HepG2 (cell line): Measurements from ENCODE around the gene PLLP. TPM values are rescaled to one million over a fixed set of nuclear protein-coding genes. Genes with fewer than 3 reads are reported as not detected.

Experiments
- ATAC-seq: fragments of 200-7000 bp; cut with Tn5 transposase; 3 replicates; pipeline ENCODE4 v1.9.1; 2020; ENCODE audit warnings: mild to moderate bottlenecking, moderate library complexity
- BruUV-seq: library from RNA; stranded (reverse); fragments of 400-500 nt; replicated peaks from 2 replicates; lab custom pipeline; 2021; lab: Mats Ljungman, UMichigan
- CTCF ChIA-PET: fragments of 300-600 bp; formaldehyde crosslinking; extraction: SDS; loops from one replicate; lab custom pipeline; 2021; ENCODE audit warnings: low total read pairs, inconsistent platforms, low intra/inter-chr PET ratio; lab: Yijun Ruan, JAX
- POLR2A ChIA-PET: fragments of 350-600 bp; sonication (Branson Sonifier 250); formaldehyde crosslinking; loops from one replicate; lab custom pipeline; 2020; ENCODE audit warnings: antibody characterized with exemption, inconsistent platforms; lab: Yijun Ruan, JAX
- DNase-seq: peaks from one replicate; pipeline ENCODE4 v3.0.0-alpha.2; 2015; ENCODE audit warnings: low spot score
- FAIRE-seq: peaks from 3 replicates; lab custom pipeline; 2011; peaks lifted over from hg19 to GRCh38; lab: Jason Lieb, UNC
- H2AFZ ChIP-seq: one replicate; pipeline ENCODE4 v1.6.1; 2011; ENCODE audit warnings: low read length, inconsistent platforms
- H3K27ac ChIP-seq: fragments of 300-600 bp; 3 replicates; pipeline ENCODE4 v1.8.0; 2011; ENCODE audit warnings: mixed run types, mild to moderate bottlenecking, mixed read lengths, low read length, inconsistent platforms; ENCODE audit not compliant: insufficient read depth; ENCODE audit errors: extremely low read length
- H3K27me3 ChIP-seq, 2 experiments: fragments of 200-600 bp in 1 of 2; 2 replicates in 1 of 2; 3 replicates in 1 of 2; pipeline versions ENCODE4 v1.6.0 to v1.8.0; 2011; ENCODE audit warnings: low read length in 2 of 2, mild to moderate bottlenecking in 2 of 2, moderate library complexity in 2 of 2, inconsistent platforms in 1 of 2; ENCODE audit not compliant: insufficient read depth in 2 of 2, control insufficient read depth in 1 of 2
- H3K36me3 ChIP-seq, 2 experiments: fragments of 200-600 bp in 1 of 2; replicated peaks in 1 of 2; 2 replicates in 1 of 2; 3 replicates in 1 of 2; pipeline versions ENCODE4 v1.5.1 to v1.8.0; 2011; ENCODE audit warnings: low read length in 2 of 2, inconsistent platforms in 1 of 2; ENCODE audit not compliant: insufficient read depth in 2 of 2, control insufficient read depth in 1 of 2
- H3K4me1 ChIP-seq: 2 replicates; pipeline ENCODE4 v1.5.1; 2012; ENCODE audit warnings: low read length, inconsistent platforms; ENCODE audit not compliant: insufficient read depth
- H3K4me2 ChIP-seq: 2 replicates; pipeline ENCODE4 v1.6.0; 2011; ENCODE audit warnings: low read depth, low read length, inconsistent platforms
- H3K4me3 ChIP-seq, 3 experiments: fragments of 200-600 bp in 1 of 3; sonication (generic), shearing (Covaris generic) in 1 of 3; replicated peaks in 1 of 3; 2 replicates each; pipeline ENCODE4 v1.5.1; 2011 to 2016; ENCODE audit warnings: low read length in 3 of 3, inconsistent platforms in 2 of 3, low read depth in 2 of 3, mild to moderate bottlenecking in 2 of 3, control low read depth in 1 of 3, mixed read lengths in 1 of 3; ENCODE audit not compliant: insufficient read depth in 1 of 3
- H3K79me2 ChIP-seq: one replicate; pipeline ENCODE4 v1.6.1; 2011; ENCODE audit warnings: low read length, inconsistent platforms; ENCODE audit not compliant: insufficient read depth
- H3K9ac ChIP-seq: 2 replicates; pipeline ENCODE4 v1.6.0; 2011; ENCODE audit warnings: mild to moderate bottlenecking, low read depth, low read length, inconsistent platforms; ENCODE audit not compliant: insufficient read depth
- H3K9me3 ChIP-seq: 2 replicates; pipeline ENCODE4 v1.5.1; 2012; ENCODE audit warnings: mild to moderate bottlenecking, low read length
- H4K20me1 ChIP-seq: 2 replicates; pipeline ENCODE4 v1.6.0; 2011; ENCODE audit warnings: inconsistent platforms, mild to moderate bottlenecking, low read length, moderate library complexity; ENCODE audit not compliant: insufficient read depth
- HMGXB4 ChIP-seq, 2 experiments: sonication (generic) in 1 of 2; formaldehyde crosslinking in 1 of 2; IDR thresholded peaks; 2 replicates each; pipeline versions ENCODE4 v1.4.0 to v1.6.1; 2018 to 2020; ENCODE audit warnings: missing genetic modification reagents in 2 of 2, borderline replicate concordance in 1 of 2, low read depth in 1 of 2, mild to moderate bottlenecking in 1 of 2, missing biosample characterization in 1 of 2
- HNF4G ChIP-seq, 2 experiments: sonication (generic) in 1 of 2; formaldehyde crosslinking in 1 of 2; IDR thresholded peaks; 2 replicates each; pipeline versions ENCODE4 v1.4.0 to v1.6.1; 2011 to 2020; ENCODE audit warnings: borderline replicate concordance in 2 of 2, low read depth in 2 of 2, mild to moderate bottlenecking in 2 of 2, low read length in 1 of 2, missing genetic modification reagents in 1 of 2, moderate library complexity in 1 of 2
- HNRNPK ChIP-seq: fragments of 200-400 bp; formaldehyde crosslinking; IDR thresholded peaks from 2 replicates; pipeline ENCODE4 v1.6.1; 2018; ENCODE audit warnings: low read length, low read depth, moderate library complexity, mild to moderate bottlenecking; ENCODE audit not compliant: poor library complexity, severe bottlenecking
- HNRNPL ChIP-seq: fragments of 200-400 bp; formaldehyde crosslinking; IDR thresholded peaks from 2 replicates; pipeline ENCODE4 v1.6.1; 2017; ENCODE audit warnings: mild to moderate bottlenecking, low read depth, low read length
- MED13 ChIP-seq: sonication (generic); formaldehyde crosslinking; IDR thresholded peaks from 2 replicates; pipeline ENCODE4 v1.5.0; 2020; ENCODE audit warnings: missing genetic modification reagents
- NCOA5 ChIP-seq: sonication (generic); formaldehyde crosslinking; IDR thresholded peaks from 2 replicates; pipeline ENCODE4 v1.4.0; 2020; ENCODE audit warnings: missing genetic modification reagents
- ZBTB20 ChIP-seq: sonication (generic); formaldehyde crosslinking; IDR thresholded peaks from 2 replicates; pipeline ENCODE4 v1.8.1; 2023; ENCODE audit warnings: missing genetic modification reagents, low read depth, mild to moderate bottlenecking, borderline replicate concordance
- ZSCAN25 ChIP-seq: sonication (generic); formaldehyde crosslinking; IDR thresholded peaks from 2 replicates; pipeline ENCODE4 v1.8.0; 2022; ENCODE audit warnings: mild to moderate bottlenecking, missing genetic modification reagents
- WGBS: methylation state at CpG from one replicate; pipeline ENCODE4 v1.1.6; 2017; ENCODE audit warnings: low lambda C conversion rate; 5-methylcytosine and 5-hydroxymethylcytosine counted together
- in situ Hi-C: cut with HindIII; loops from 2 replicates; pipeline ENCODE4 v1.10.0; 2017; ENCODE audit warnings: low pct_unique_long_range_greater_than_20kb; ENCODE audit not compliant: extremely low pct_ligation_motif_present
- intact Hi-C: fragments of 100-400 bp; cut with micrococcal nuclease; formaldehyde crosslinking; loops from one replicate; pipeline ENCODE4 v1.10.0; 2022; ENCODE audit not compliant: unreplicated experiment
- polyA plus RNA-seq, 8 experiments: library from polyadenylated mRNA; depleted of rRNA in 3 of 8; stranded (reverse) in 7 of 8; unstranded in 1 of 8; fragments of >200 nt; fragmentation: Illumina TruSeq in 4 of 8; extraction: Trizol in 4 of 8; gene quantifications; 2 replicates each; pipeline versions ENCODE4 v1.2.1 to v1.2.3, GENCODE V29; 2011 to 2016; ENCODE audit warnings: low read depth in 4 of 8, missing spikeins in 1 of 8, mixed read lengths in 1 of 8; ENCODE audit not compliant: insufficient read depth in 1 of 8
- total RNA-seq, 5 experiments: library from RNA; depleted of rRNA; stranded (reverse); fragments of >200 nt; fragmentation: Illumina TruSeq; extraction: Trizol; gene quantifications; 2 replicates each; pipeline ENCODE4 v1.2.3, GENCODE V29; 2016; ENCODE audit warnings: low read depth in 1 of 5
- TF ChIP-seq, protein P1 (sequence below): sonication (generic); formaldehyde crosslinking; IDR thresholded peaks from 2 replicates; pipeline ENCODE4 v1.4.0; 2020; ENCODE audit warnings: mild to moderate bottlenecking, missing genetic modification reagents, borderline replicate concordance
- TF ChIP-seq, protein P2 (sequence below): sonication (generic); formaldehyde crosslinking; IDR thresholded peaks from 2 replicates; pipeline ENCODE4 v1.5.0; 2020; ENCODE audit warnings: mild to moderate bottlenecking, low read depth, missing genetic modification reagents, borderline replicate concordance
- TF ChIP-seq, protein P3 (sequence below): sonication (generic); formaldehyde crosslinking; IDR thresholded peaks from 2 replicates; pipeline ENCODE4; 2020; ENCODE audit warnings: missing genetic modification reagents, mild to moderate bottlenecking, borderline replicate concordance

Gene PLLP
- total and polyA plus RNA-seq, 2 of the 13 experiments (the other 11 are each of a cell fraction or from before 2014, with no cell fraction given), result 60.6 to 127 TPM

DNA sequence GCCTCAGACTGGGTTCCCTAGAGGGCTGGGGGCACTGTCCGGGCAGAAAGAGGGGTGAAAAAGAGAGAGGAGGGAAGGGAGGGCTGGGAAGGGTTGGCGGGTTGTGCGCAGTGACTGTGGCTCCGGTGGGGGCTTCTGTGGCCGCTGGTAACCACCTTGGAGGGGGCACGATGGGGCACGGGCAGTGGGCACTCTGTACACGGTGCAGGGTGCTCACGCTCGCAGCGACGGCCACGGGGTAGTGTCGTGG lies 588 bp downstream of the PLLP start:
- intact Hi-C loops, result loop anchor here (5.0 kb wide), 2 partner anchors 97 to 202 kb away; partner anchors contain the start of genes PSME3IP1 and RSPRY1
- Histone ChIP-seq H4K20me1 (no peaks in the 10 kb centered on the region), H2AFZ (no peak overlapping the region), H3K9ac (peak overlapping the region; percentile 78), H3K27me3 (peaks cover 0 to 4% of the 10 kb centered on the region in 2 experiments; a peak in 1 of 5 replicates), H3K27ac (peak overlapping the region; percentile 76), H3K4me1 (peaks cover 86% of the 10 kb centered on the region), H3K9me3 (no peaks in the 10 kb centered on the region), H3K4me3 (peak overlapping the region; percentile 75 to 91 (median 78)), H3K36me3 (no peaks in the 10 kb centered on the region), H3K79me2 (peaks cover 41% of the 10 kb centered on the region), H3K4me2 (peak overlapping the region; percentile 89)
- DNase-seq, result no peak
- 21% methylated on average over 11 of the region's 14 CpGs for WGBS
- ChIA-PET POLR2A (interaction anchor here (0.9 to 3.1 kb wide), 4 partner anchors 11 to 89 kb away, joined by 3 to 14 read pairs (median 9); partner anchors contain the start of genes ARL2BP and CX3CL1), CTCF (no interaction called here)
- FAIRE-seq, result no peak
- peak; percentile 6; the same call in 2 of the 3 replicates for ATAC-seq
- no TSS peak for BruUV-seq
- in situ Hi-C loops, result loop anchor here (5.0 kb wide), 1 partner anchor 97 kb away; the partner anchor contains the start of genes PSME3IP1 and RSPRY1
- TF ChIP-seq, protein P1, sequence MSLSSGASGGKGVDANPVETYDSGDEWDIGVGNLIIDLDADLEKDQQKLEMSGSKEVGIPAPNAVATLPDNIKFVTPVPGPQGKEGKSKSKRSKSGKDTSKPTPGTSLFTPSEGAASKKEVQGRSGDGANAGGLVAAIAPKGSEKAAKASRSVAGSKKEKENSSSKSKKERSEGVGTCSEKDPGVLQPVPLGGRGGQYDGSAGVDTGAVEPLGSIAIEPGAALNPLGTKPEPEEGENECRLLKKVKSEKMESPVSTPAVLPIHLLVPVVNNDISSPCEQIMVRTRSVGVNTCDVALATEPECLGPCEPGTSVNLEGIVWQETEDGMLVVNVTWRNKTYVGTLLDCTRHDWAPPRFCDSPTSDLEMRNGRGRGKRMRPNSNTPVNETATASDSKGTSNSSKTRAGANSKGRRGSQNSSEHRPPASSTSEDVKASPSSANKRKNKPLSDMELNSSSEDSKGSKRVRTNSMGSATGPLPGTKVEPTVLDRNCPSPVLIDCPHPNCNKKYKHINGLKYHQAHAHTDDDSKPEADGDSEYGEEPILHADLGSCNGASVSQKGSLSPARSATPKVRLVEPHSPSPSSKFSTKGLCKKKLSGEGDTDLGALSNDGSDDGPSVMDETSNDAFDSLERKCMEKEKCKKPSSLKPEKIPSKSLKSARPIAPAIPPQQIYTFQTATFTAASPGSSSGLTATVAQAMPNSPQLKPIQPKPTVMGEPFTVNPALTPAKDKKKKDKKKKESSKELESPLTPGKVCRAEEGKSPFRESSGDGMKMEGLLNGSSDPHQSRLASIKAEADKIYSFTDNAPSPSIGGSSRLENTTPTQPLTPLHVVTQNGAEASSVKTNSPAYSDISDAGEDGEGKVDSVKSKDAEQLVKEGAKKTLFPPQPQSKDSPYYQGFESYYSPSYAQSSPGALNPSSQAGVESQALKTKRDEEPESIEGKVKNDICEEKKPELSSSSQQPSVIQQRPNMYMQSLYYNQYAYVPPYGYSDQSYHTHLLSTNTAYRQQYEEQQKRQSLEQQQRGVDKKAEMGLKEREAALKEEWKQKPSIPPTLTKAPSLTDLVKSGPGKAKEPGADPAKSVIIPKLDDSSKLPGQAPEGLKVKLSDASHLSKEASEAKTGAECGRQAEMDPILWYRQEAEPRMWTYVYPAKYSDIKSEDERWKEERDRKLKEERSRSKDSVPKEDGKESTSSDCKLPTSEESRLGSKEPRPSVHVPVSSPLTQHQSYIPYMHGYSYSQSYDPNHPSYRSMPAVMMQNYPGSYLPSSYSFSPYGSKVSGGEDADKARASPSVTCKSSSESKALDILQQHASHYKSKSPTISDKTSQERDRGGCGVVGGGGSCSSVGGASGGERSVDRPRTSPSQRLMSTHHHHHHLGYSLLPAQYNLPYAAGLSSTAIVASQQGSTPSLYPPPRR (CRISPR knock-in tag), result peak; percentile 30; the same call in 1 of the 2 replicates
- TF ChIP-seq HMGXB4 (CRISPR knock-in tag; IDR thresholded peaks at IDR 0.05; ENCODE audit: borderline replicate concordance in 1 of 2, low read depth in 1 of 2) (0 out of 4 replicates have a peak, but pooled peaks of 1 of the 2 experiments have one; percentile 6), HNRNPK (peak; percentile 12), NCOA5 (CRISPR knock-in tag) (no peak), ZSCAN25 (no peak), ZBTB20 (CRISPR knock-in tag) (0 out of 2 replicates have a peak, but pooled peaks have one; percentile 7), MED13 (no peak), HNRNPL (peak; percentile 91), HNF4G (IDR thresholded peaks at IDR 0.05; ENCODE audit: borderline replicate concordance, low read depth, low read length) (peak; percentile 22; the same call in 1 of the 2 replicates), HNF4G (CRISPR knock-in tag; IDR thresholded peaks at IDR 0.05; ENCODE audit: borderline replicate concordance, low read depth) (no peak)
- TF ChIP-seq, protein P2, sequence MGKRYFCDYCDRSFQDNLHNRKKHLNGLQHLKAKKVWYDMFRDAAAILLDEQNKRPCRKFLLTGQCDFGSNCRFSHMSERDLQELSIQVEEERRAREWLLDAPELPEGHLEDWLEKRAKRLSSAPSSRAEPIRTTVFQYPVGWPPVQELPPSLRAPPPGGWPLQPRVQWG (CRISPR knock-in tag), result no peak
- TF ChIP-seq, protein P3, sequence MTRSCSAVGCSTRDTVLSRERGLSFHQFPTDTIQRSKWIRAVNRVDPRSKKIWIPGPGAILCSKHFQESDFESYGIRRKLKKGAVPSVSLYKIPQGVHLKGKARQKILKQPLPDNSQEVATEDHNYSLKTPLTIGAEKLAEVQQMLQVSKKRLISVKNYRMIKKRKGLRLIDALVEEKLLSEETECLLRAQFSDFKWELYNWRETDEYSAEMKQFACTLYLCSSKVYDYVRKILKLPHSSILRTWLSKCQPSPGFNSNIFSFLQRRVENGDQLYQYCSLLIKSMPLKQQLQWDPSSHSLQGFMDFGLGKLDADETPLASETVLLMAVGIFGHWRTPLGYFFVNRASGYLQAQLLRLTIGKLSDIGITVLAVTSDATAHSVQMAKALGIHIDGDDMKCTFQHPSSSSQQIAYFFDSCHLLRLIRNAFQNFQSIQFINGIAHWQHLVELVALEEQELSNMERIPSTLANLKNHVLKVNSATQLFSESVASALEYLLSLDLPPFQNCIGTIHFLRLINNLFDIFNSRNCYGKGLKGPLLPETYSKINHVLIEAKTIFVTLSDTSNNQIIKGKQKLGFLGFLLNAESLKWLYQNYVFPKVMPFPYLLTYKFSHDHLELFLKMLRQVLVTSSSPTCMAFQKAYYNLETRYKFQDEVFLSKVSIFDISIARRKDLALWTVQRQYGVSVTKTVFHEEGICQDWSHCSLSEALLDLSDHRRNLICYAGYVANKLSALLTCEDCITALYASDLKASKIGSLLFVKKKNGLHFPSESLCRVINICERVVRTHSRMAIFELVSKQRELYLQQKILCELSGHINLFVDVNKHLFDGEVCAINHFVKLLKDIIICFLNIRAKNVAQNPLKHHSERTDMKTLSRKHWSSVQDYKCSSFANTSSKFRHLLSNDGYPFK (CRISPR knock-in tag), result 0 out of 2 replicates have a peak, but pooled peaks have one; percentile 32
